GM18868 (cell line): ENCODE measurements around the gene COA1.
"Not testable (repeated sequence)": the region's sequence is repeated elsewhere in the genome, so short reads cannot be mapped to it uniquely, and the experiment has no call there.

Experiments
- ATAC-seq: cut with Tn5 transposase; IDR thresholded peaks from one replicate; pipeline ENCODE4 v1.9.1; 2021; ENCODE audit warnings: mild to moderate bottlenecking, moderate library complexity; ENCODE audit not compliant: unreplicated experiment

Gene COA1

DNA sequence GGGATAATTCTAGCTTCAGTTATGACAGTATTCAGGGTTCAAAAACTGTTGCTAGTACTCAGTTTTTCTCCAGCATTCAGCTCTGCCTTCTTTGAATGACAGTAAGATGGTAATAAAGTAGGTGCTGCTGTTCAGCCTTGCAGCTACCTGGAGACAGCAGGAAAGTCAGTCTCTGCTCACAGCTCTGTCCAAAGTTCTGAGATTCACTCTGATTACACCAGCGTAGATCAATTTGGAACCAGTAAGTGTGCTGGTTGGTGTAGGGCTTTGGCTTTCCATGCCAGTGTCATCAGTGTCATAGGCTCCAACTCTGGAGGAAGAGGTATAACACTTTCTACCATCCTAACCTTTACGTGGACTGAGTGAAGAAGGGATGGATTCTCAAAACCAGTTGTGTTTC is 120.2 kb downstream of the COA1 start:
- no peak for ATAC-seq

DNA sequence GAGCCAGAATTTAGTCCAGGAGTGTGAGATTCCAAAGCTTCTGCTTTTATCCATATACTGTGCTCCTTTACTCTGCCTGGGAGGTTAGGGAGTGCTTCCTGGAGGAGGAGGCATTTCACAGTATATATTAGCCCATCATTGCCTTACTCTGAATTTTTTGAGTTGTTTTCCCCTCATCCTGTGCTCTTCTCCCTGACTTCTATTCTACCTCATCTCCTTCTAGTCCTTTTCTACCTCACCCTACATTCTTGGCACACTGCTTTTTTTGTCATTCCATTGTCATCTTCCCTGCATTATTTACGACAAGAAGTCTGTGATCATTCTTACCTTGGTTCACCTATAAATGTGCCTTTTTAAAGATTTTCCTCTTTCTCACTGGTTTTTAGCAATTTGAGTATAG is 125.1 kb downstream of the COA1 start:
- ATAC-seq, result no peak

DNA sequence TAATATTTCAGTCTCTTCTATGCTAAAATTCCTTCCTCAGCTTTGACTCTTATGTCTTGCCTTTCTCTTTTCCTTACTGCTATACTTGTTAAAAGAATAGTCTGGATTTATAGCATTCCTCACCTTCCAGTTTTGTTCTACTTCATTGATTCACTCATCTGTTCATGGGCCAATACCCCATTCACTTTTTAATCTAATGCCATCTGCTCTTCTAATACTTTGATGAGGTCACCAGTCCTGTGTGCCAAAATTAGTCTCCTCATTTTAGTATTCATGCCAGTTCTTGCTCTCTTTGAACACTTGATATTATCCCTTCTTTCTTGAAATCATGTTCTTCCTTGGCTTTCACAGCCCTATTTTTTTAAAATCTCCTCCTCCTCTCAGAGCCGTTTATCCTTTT is 127.1 kb downstream of the COA1 start:
- no peak for ATAC-seq

DNA sequence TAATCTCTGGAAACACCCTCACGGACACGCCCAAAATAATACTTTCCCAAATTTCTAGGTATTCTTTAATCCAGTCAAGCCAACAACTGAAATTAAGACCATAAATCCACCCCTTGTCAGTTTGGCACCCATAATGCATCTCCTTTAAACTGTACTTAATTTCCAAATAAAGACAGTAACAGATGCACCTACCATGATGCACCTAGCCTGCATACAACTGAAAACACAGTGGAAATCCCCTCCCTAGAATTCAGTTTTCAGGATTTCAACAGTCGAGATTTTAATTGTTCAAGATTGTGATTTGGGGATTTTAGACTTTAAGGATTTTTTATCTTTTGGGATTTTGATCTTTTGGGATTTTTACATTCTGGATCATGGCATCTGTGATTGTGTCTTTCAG is 129.3 kb downstream of the COA1 start:
- ATAC-seq, result no peak

DNA sequence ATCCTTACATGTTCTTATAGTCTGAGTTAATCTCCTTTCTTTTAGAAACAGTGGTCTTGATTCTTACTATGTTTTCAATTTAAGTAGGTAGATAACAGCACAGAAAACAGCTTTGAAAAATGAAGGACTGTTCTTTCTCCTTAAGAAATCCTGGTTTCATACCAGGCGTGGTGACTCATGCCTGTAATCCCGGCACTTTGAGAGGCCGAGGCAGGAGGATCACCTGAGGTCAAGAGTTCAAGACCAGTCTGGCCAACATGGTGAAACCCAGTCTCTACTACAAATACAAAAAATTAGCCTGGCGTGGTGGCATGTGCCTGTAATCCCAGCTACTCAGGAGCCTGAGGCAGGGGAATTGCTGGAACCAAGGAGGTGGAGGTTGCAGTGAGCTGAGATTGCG is 132.9 kb downstream of the COA1 start:
- ATAC-seq, result not testable (repeated sequence)

DNA sequence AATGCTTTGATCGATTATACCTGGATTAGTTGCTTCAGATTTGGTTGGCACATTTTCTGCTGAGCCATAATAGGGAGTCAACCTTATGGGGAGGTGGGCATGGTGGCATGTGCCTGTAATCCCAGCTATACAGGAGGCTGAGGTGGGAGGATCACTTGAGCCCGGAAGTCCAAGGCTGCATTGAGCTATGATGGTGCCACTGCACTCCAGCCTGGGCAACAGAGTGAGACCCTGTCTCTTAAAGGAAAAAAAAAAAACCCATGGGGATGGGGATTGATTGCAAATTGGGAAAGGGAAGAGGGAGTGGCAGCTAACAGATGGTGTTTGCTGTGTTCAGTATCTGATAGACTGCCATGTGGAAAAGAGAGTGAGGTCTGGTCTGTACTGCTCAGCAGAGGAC is 135.3 kb downstream of the COA1 start:
- ATAC-seq, result no peak

DNA sequence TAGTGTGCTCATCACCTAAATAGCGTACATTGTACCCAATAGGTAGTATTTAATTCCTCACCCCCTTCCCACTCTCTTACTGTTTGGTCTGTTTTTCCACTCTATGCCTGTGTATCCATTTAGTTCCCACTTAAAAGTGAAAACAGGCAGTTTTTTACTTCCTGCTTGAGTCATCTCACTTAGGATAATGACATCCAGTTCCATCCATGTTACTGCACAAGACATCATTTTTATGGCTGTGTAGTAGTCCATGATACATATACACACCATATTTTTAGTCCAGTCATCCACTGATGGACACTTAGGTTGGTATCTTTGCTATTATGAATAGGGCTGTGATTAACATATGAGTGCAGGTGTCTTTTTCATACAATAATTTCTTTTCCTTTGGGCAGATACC is 136.3 kb downstream of the COA1 start:
- ATAC-seq, result no peak

DNA sequence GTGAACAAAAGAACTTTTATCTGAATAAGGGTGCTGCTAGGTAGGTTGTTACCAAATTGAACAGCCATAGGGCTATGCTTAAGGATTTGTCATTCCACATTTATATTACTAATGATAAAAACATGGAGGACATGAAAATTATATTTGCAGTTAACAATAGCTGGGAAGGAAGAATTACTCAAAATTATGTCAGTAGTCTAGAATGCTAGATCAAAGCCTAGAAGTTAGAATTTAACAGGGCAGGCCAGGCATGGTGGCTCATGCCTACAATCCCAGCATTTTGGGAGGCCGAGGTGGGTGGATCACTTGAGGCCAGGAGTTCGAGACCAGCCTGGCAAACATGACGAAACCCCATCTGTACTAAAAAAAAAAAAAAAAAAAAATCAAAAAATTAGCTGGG is 137.0 kb downstream of the COA1 start:
- no peak for ATAC-seq

DNA sequence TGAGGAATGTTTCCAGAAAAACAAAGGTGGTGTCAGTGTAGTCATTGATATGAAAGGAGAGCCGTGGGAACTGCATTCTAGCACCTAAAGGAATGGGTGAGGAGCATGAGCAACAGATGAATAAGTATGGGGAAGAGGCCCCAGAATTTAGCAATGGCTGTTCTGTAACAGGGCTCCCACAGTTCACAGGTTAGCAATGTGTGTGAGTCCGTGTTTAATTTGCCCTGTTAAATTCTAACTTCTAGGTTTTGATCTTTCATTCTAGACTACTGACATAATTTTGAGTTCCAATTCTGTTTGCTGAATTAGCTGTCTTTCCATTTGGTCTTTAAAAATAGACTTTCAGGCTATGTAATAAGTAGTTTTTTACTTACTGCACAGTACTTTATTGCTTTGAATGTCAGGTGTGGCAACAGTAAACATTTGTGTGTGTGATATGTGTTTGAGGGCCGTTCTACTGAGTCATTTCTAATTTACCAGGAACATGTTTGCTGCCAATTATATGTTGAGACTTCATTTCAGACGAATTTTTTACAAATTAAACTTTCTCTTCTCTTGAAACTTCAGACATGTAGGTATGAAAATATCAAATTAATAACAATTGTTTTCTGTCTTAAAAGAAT is 137.7 kb downstream of the COA1 start:
- peak; percentile 25 for ATAC-seq

DNA sequence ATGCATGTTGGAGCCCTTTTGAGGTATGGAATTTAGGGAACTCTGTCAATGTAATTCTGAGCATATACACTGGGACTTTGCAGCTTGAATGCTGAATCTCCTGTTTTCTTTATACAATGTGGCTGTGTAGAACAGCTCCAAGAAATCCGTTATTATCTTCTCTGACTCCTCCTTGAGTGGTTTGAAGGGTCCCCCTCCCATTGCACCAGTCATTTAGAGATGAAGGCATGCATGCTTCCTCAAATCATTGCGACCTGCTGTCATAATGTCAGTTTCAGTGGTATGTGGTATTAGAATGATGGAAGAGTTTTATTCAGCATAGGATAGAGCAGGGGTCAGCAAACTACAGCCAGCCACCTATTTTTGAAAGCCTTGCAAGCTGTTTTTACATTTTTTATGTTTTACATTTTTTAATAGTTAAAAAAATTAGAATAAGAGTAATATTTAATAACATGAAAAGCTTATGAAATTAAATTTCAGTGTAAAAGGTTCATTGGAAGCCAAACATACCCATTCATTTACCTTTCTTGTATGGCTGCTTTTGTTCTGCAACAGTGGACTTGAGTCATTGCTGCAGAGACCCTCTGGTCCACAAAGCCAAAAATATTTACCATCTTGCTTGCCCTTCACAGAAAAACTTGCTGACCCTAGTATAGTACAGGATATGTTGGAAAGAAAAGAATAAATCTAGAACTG is 138.3 kb downstream of the COA1 start:
- ATAC-seq, result peak; percentile 72

DNA sequence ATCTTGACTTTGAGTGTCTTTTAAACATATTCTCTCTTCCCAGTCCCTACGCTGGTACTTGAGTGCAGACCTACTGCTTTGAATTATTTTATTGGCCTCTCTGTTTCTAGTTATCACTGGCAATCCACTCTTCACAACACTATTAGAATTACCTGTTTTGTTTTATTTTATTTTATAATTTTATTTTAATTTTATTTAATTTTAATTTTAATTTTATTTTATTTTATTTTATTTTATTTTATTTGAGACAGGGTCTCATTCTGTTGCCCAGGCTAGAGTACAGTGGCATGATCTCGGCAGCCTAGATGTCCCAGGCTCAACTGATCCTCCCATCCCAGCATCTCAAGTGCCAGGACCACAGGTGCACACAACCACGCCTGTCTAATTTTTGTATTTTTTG is 139.6 kb downstream of the COA1 start:
- ATAC-seq, result no peak
